CD8-positive, alpha-beta memory T cell (primary cell): ENCODE data around the gene GRAP. TPM values are rescaled to one million over a fixed set of nuclear protein-coding genes. Genes with fewer than 3 reads are reported as not detected.

Experiments
- CTCF ChIA-PET: fragments of 350-600 bp; sonication (Branson Sonifier 250); formaldehyde crosslinking; loops from one replicate; lab custom pipeline; 2021; ENCODE audit warnings: antibody characterized with exemption; lab: Charles Lee
- POLR2A ChIA-PET: fragments of 350-600 bp; sonication (Branson Sonifier 250); formaldehyde crosslinking; loops from one replicate; lab custom pipeline; 2021; ENCODE audit warnings: antibody characterized with exemption; lab: Charles Lee
- DNase-seq, 5 donors: peaks; one replicate each; pipeline versions ENCODE4 v3.0.0 to v3.0.0-alpha.2; 2020 to 2022; ENCODE audit warnings: mixed read lengths in 1 of 5
- H3K27ac ChIP-seq: one replicate; pipeline ENCODE4 v1.7.0; 2013; ENCODE audit warnings: low read depth, mild to moderate bottlenecking, low read length, moderate library complexity
- H3K27me3 ChIP-seq: 2 replicates; pipeline ENCODE4 v1.7.0; 2013; ENCODE audit warnings: low read length, mild to moderate bottlenecking; ENCODE audit not compliant: insufficient read depth, poor library complexity, severe bottlenecking
- H3K36me3 ChIP-seq: 2 replicates; pipeline ENCODE4 v1.7.0; 2013; ENCODE audit warnings: mild to moderate bottlenecking, low read length, moderate library complexity; ENCODE audit not compliant: insufficient read depth
- H3K4me1 ChIP-seq: 2 replicates; pipeline ENCODE4 v1.7.0; 2013; ENCODE audit warnings: mild to moderate bottlenecking, low read length, moderate library complexity; ENCODE audit not compliant: insufficient read depth
- H3K4me3 ChIP-seq: 2 replicates; pipeline ENCODE4 v1.7.0; 2013; ENCODE audit warnings: mild to moderate bottlenecking, low read length
- H3K9me3 ChIP-seq: 2 replicates; pipeline ENCODE4 v1.7.0; 2013; ENCODE audit warnings: mild to moderate bottlenecking, low read length
- H3K27ac Mint-ChIP-seq, 8 donors: one replicate each; pipeline ENCODE4 v1.8.0; 2020 to 2021; ENCODE audit warnings: mixed read lengths in 8 of 8, mild to moderate bottlenecking in 6 of 8, inconsistent platforms in 3 of 8, moderate library complexity in 3 of 8
- H3K27me3 Mint-ChIP-seq, 2 donors: one replicate each; pipeline ENCODE4 v1.8.0; 2020 to 2021; ENCODE audit warnings: mixed read lengths in 2 of 2, mild to moderate bottlenecking in 1 of 2, moderate library complexity in 1 of 2
- H3K36me3 Mint-ChIP-seq, 3 donors: one replicate each; pipeline ENCODE4 v1.8.0; 2020 to 2021; ENCODE audit warnings: mixed read lengths in 3 of 3, inconsistent platforms in 1 of 3, mild to moderate bottlenecking in 1 of 3
- H3K4me1 Mint-ChIP-seq, 3 donors: one replicate each; pipeline ENCODE4 v1.8.0; 2020 to 2021; ENCODE audit warnings: mixed read lengths in 3 of 3, inconsistent platforms in 1 of 3, mild to moderate bottlenecking in 1 of 3
- H3K4me3 Mint-ChIP-seq, 7 donors: one replicate each; pipeline ENCODE4 v1.8.0; 2020 to 2021; ENCODE audit warnings: mixed read lengths in 7 of 7, mild to moderate bottlenecking in 6 of 7, moderate library complexity in 4 of 7, inconsistent platforms in 2 of 7
- H3K9me3 Mint-ChIP-seq, 5 donors: one replicate each; pipeline ENCODE4 v1.8.0; 2020 to 2022; ENCODE audit warnings: mixed read lengths in 5 of 5, mild to moderate bottlenecking in 3 of 5, moderate library complexity in 2 of 5, inconsistent platforms in 1 of 5
- polyA plus RNA-seq: library from polyadenylated mRNA; unstranded; fragments of 300-500 nt; fragmentation: Illumina TruSeq; gene quantifications from one replicate; pipeline ENCODE4 v1.2.3, GENCODE V29; 2021
- total RNA-seq, 2 experiments: library from RNA; stranded (reverse); gene quantifications; one replicate each; pipeline ENCODE4 v1.2.3, GENCODE V29; 2021

The GRAP gene
- total and polyA plus RNA-seq, 3 experiments from 2014 or later: 7.9 to 36.2 (median 10.1) TPM

DNA sequence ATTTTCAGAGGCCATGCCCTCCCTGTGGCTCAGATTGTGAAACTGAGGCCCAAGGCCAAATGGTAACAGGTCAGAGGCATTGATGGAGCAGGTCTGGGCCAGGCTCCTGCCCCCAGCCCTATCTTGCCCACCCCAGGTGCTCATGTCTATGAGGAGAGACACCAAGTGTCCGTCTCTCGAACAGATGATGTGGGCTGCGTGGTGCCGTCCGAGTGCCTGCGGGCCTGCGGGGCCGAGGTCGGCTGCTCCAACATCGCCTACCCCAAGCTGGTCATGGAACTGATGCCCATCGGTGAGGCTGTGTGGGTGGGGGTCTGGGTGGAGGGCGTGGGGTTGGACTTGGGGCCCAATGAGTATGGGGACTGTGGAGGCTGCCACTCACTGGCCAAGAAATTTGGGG, 33.5 kb downstream of the GRAP start:
- Histone ChIP-seq H3K36me3 (no peaks in the 10 kb centered on the region), H3K9me3 (no peaks in the 10 kb centered on the region), H3K27me3 (no peaks in the 10 kb centered on the region), H3K4me3 (no peak overlapping the region), H3K4me1 (no peaks in the 10 kb centered on the region), H3K27ac (no peak overlapping the region)
- Mint-ChIP-seq H3K27me3 (peaks cover 2 to 7% of the 10 kb centered on the region in 2 donors), H3K4me1 (peaks cover 0 to 11% (median 0%) of the 10 kb centered on the region in 3 donors), H3K9me3 (no peaks in the 10 kb centered on the region), H3K27ac (peak overlapping the region in 1 of 8 donors; percentile 83), H3K36me3 (no peaks in the 10 kb centered on the region), H3K4me3 (no peak overlapping the region)
- POLR2A ChIA-PET: no interaction called here
- CTCF ChIA-PET: no interaction called here
- DNase-seq: no peak

DNA sequence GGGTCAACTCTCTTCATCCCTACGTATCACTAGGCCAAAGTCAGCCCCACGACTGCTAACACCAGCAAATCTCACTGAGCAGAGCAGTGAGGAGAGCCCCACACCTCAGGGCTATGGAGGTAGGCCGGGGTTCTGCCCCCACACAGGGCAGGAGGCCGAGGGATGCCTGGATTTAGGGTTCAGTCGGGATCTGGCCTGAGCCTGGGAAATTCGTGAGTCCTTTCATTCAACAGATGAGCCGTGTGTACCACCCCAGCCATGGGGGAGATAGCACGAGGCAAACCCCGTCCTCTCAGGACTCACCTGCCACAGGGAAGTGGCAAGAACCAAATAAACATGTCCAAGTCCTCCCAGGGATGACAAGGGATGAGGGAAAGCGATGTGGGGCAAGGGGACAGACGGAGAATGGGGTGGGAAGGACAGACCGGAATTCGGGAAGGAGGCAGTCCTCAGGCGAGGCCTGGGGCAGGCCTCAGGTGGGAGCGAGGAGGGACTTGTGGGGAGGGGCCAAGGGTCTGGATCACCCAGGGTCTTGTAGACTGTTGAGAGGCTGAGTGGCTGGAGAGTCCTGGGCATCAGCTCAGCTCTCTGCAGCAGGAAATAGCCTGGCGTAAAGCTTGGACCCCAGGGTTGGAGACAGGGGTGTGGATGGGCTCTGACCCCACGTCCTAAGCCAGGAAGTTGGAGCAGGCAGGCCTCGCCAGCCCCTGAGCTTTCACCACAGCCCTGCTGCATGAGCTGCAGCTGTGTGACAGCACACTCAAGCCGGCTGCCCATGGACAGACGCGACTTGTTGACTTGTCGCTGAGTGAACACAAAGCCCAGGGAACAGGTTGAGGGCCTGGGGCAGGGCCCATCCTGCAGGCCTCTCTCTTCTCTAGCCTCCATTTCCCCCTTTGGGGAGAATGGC, 34.3 kb downstream of the GRAP start:
- peaks cover 2 to 7% of the 10 kb centered on the region in 2 donors for H3K27me3 Mint-ChIP-seq
- POLR2A ChIA-PET: no interaction called here
- Histone ChIP-seq H3K4me3 (no peak overlapping the region), H3K36me3 (no peaks in the 10 kb centered on the region), H3K9me3 (no peaks in the 10 kb centered on the region), H3K27me3 (no peaks in the 10 kb centered on the region), H3K27ac (no peak overlapping the region), H3K4me1 (no peaks in the 10 kb centered on the region)
- H3K4me1 Mint-ChIP-seq: peaks cover 0 to 11% (median 0%) of the 10 kb centered on the region in 3 donors
- no peak overlapping the region for H3K4me3 Mint-ChIP-seq
- peak overlapping the region in 2 of 8 donors; percentile 4 to 54 for H3K27ac Mint-ChIP-seq
- no peak for DNase-seq
- no peaks in the 10 kb centered on the region for H3K36me3 Mint-ChIP-seq
- CTCF ChIA-PET: interaction anchor here (1.3 kb wide), 1 partner anchor 9 kb away, joined by 3 read pairs; no protein-coding TSS in a partner anchor
- H3K9me3 Mint-ChIP-seq: no peaks in the 10 kb centered on the region

DNA sequence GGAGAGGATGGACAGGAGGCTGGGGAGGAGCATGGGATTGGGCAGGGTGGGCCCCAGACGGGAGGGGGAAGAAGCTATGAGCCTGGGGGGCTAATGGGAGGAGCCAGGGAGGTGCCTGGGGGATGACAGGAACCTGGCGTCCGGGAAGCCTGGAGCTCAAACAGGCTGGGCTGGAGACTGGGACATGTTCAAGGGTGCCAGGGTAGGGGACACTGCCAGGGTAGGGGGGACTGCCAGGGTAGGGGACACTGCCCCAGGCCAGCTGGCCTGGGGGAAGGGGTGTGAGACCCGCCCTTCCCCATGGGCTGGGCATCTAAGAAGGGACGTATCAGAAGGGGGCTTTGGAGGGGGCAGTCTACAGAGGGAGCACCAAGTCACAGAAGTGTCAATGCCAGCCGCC, 35.2 kb downstream of the GRAP start:
- no peak overlapping the region for H3K4me3 ChIP-seq
- no peak overlapping the region for H3K27ac ChIP-seq
- ChIA-PET POLR2A (no interaction called here), CTCF (interaction anchor here (1.3 kb wide), 1 partner anchor 8 kb away, joined by 3 read pairs; no protein-coding TSS in a partner anchor)
- H3K4me1 ChIP-seq: no peaks in the 10 kb centered on the region
- Mint-ChIP-seq H3K9me3 (no peaks in the 10 kb centered on the region), H3K27me3 (peaks cover 0 to 7% of the 10 kb centered on the region in 2 donors), H3K4me1 (peaks cover 0 to 9% (median 0%) of the 10 kb centered on the region in 3 donors), H3K36me3 (no peaks in the 10 kb centered on the region), H3K27ac (peak overlapping the region in 1 of 8 donors; percentile 81), H3K4me3 (no peak overlapping the region)
- H3K27me3 ChIP-seq: no peaks in the 10 kb centered on the region
- H3K36me3 ChIP-seq: no peaks in the 10 kb centered on the region
- no peak for DNase-seq
- no peaks in the 10 kb centered on the region for H3K9me3 ChIP-seq

DNA sequence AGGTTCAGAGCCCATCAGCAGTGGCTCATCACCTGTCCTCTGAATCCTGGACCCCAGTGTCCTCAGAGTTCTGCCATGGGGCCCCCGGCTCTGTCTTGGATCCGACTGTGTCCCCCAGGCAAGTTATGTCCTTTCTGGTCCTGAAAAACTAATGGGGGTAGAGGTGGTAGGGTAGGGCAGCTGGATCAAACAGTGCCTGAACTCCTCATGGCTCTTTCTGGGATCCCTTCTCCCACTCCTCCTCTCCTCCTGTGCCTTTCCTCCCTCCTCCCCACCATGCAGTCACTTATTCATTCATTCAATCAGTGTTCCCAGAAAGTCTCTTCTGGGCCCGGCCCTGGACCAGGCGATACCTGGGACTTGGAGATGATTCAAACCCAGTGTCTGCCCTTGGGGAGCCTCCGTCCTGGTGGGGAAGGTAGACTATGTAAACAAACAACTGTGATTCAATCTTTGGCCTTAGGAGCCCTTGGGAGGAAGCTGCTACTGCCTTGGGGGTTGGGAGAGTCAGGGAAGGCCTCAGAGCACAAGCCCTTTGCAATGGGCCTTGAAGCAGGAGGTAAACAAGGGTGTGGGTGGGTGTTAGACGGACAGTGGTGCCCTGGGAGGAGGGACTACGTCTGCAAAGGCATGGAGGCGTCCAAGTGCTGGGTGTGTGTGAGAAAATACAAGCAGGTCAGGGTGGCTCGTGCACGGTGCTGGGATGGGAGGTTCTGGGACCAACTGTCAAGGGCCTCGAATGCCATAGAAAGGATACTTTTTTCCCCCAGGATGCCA, 35.8 kb downstream of the GRAP start:
- Mint-ChIP-seq H3K4me3 (no peak overlapping the region), H3K9me3 (no peaks in the 10 kb centered on the region), H3K4me1 (peaks cover 0 to 10% (median 1%) of the 10 kb centered on the region in 3 donors), H3K36me3 (no peaks in the 10 kb centered on the region), H3K27me3 (peaks cover 0 to 7% of the 10 kb centered on the region in 2 donors), H3K27ac (peak overlapping the region in 1 of 8 donors; percentile 81)
- Histone ChIP-seq H3K4me3 (no peak overlapping the region), H3K27ac (no peak overlapping the region), H3K36me3 (no peaks in the 10 kb centered on the region), H3K9me3 (no peaks in the 10 kb centered on the region), H3K27me3 (no peaks in the 10 kb centered on the region), H3K4me1 (no peaks in the 10 kb centered on the region)
- POLR2A ChIA-PET: no interaction called here
- CTCF ChIA-PET: no interaction called here
- no peak for DNase-seq

DNA sequence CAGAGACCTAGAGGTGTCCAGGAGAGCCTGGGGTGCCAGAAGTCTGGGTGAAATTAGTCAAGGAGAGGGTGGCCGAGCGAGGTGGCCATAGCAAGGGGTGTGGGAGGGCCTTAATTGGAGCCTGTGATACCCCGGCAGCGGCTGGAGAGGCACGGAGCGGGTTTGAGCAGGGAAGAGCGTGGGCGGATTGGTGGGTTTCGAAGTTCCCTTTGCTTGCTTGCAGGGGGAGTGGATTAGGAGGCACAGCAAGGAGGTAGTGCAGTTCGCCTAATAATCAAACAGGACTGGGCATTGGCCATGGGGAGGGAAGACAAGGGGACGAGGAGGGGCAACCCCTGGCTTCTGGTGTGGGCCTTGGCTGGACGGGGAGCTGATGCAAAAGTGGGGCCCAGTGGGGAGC, 36.8 kb downstream of the GRAP start:
- Mint-ChIP-seq H3K36me3 (no peaks in the 10 kb centered on the region), H3K4me1 (peaks cover 0 to 11% (median 4%) of the 10 kb centered on the region in 3 donors), H3K27ac (peak overlapping the region in 1 of 8 donors; percentile 47), H3K27me3 (no peaks in the 10 kb centered on the region), H3K4me3 (no peak overlapping the region), H3K9me3 (no peaks in the 10 kb centered on the region)
- H3K27me3 ChIP-seq: no peaks in the 10 kb centered on the region
- no peak overlapping the region for H3K27ac ChIP-seq
- POLR2A ChIA-PET: no interaction called here
- H3K4me1 ChIP-seq: peaks cover 3% of the 10 kb centered on the region
- no peaks in the 10 kb centered on the region for H3K9me3 ChIP-seq
- CTCF ChIA-PET: no interaction called here
- DNase-seq: no peak
- no peaks in the 10 kb centered on the region for H3K36me3 ChIP-seq
- H3K4me3 ChIP-seq: no peak overlapping the region

DNA sequence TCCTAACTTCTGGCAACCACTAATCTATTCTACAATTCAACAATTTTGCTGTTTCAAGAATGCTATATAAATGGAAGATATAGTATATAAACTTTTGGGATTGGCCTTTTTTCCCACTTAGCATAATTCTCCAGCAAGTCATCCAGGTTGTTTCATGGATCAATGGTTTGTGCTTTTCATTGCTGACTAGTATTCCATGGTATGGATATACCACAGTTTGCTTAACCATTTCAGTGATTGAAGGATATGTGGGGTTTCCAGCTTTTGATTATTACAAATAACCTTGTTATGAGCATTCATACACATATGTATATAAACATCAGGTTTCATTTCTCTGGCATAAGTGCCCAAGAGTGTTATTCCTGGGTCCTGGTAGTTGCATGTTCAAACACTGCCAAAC, 40.1 kb downstream of the GRAP start:
- Mint-ChIP-seq H3K27ac (peak overlapping the region in 6 of 8 donors; percentile 43 to 97 (median 88)), H3K36me3 (peaks cover 0 to 10% (median 0%) of the 10 kb centered on the region in 3 donors), H3K4me1 (peaks cover 23 to 31% (median 29%) of the 10 kb centered on the region in 3 donors), H3K4me3 (peak overlapping the region in 1 of 7 donors; percentile 75), H3K27me3 (no peaks in the 10 kb centered on the region), H3K9me3 (no peaks in the 10 kb centered on the region)
- no peaks in the 10 kb centered on the region for H3K9me3 ChIP-seq
- H3K4me1 ChIP-seq: peaks cover 28% of the 10 kb centered on the region
- H3K4me3 ChIP-seq: no peak overlapping the region
- CTCF ChIA-PET: no interaction called here
- DNase-seq: no peak
- H3K27ac ChIP-seq: no peak overlapping the region
- H3K36me3 ChIP-seq: no peaks in the 10 kb centered on the region
- H3K27me3 ChIP-seq: no peaks in the 10 kb centered on the region
- POLR2A ChIA-PET: no interaction called here

DNA sequence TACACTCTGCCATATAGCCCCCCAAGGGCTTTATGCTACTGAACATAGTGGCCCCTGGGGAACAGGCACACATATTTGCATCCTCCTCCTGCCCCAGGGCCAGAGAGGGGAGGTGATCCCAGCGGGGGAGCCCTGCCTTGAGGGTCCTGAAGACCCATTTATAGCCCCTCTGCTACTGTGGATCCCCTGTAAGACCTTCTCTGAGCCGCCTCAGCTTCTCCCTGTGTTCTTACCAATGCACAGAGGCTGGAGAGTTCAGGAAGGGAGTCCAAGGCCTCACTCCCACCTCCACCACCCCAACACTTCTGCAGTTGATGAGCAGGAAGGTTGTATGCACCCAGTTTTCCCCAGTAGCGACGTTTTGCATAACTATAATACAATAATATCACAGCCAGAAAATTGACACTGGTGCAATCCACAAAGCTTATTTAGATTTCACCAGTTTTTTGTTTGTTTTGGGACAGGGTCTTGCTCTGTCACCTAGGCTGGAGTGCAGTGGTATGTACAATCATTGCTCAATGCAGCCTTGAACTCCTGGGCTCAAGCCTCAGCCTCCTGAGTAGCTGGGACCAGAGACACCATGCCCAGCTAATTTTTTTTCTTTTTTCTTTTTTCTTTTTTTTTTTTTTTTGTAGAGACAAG, 40.8 kb downstream of the GRAP start:
- Histone ChIP-seq H3K27me3 (no peaks in the 10 kb centered on the region), H3K27ac (no peak overlapping the region), H3K4me1 (peaks cover 35% of the 10 kb centered on the region), H3K9me3 (no peaks in the 10 kb centered on the region), H3K4me3 (no peak overlapping the region), H3K36me3 (no peaks in the 10 kb centered on the region)
- H3K4me1 Mint-ChIP-seq: peaks cover 29 to 39% (median 31%) of the 10 kb centered on the region in 3 donors
- ChIA-PET POLR2A (interaction anchor here (0.7 kb wide), 1 partner anchor 9 kb away, joined by 3 read pairs; no protein-coding TSS in a partner anchor), CTCF (interaction anchor here (2.6 kb wide), 1 partner anchor 45 kb away, joined by 10 read pairs; no protein-coding TSS in a partner anchor)
- H3K27ac Mint-ChIP-seq: peak overlapping the region; percentile 78 to 99 (median 90)
- H3K4me3 Mint-ChIP-seq: peak overlapping the region; percentile 39 to 75 (median 66)
- no peaks in the 10 kb centered on the region for H3K9me3 Mint-ChIP-seq
- no peaks in the 10 kb centered on the region for H3K27me3 Mint-ChIP-seq
- no peak for DNase-seq
- H3K36me3 Mint-ChIP-seq: peaks cover 0 to 15% (median 0%) of the 10 kb centered on the region in 3 donors
